DMS53 treated with DMSO at 0.1 percent for 48 hours (cell line): ENCODE measurements around the gene ELL.

ENCODE experiments used
- DNase-seq: peaks from one replicate; lab custom pipeline; 2025; ENCODE audit not compliant: unreplicated experiment; lab: John Stamatoyannopoulos, UW

Gene ELL

GRCh38 chr19:18490728-18491127, 31.1 kb downstream of the ELL start:
- no peak for DNase-seq

GRCh38 chr19:18489627-18490184, 32.2 kb downstream of the ELL start:
- no peak for DNase-seq

DNA sequence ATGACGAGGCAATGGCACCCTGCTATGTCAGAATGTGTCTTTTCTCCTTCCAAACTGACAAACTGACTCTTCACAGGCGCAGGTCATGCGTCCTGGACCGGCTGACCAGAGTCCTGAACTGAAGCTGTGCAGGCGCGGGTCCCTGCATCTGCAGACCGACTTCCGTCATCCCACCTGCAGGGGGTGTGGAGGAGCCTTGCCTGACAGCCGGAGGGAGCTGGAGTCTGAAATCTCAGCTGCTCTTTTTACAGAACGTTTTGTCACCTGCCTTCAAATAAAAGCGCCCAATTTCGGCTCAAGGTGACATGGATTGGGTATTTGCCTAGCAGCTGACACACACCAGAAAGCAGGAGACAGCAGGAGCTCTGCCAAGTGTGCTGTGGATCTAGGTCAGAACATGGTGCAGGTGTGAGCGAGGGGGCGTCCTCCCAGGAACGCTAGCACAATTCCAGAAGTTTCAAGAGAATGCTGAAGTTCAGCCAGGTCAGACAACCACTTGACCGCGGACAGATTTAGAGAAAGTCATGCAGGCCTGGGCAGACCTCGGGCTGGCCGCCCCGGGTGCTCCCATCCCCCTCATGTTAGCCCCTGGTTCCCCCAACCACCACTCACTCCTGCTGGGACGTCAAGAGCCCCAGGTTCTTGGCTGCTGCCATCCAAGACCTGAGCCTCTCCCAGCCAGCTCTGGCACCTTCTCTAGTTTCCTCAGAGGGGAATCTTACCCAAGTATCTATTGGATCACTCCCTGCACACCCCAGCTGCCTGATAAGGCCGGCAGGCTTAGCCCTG, 32.8 kb downstream of the ELL start:
- no peak for DNase-seq

DNA sequence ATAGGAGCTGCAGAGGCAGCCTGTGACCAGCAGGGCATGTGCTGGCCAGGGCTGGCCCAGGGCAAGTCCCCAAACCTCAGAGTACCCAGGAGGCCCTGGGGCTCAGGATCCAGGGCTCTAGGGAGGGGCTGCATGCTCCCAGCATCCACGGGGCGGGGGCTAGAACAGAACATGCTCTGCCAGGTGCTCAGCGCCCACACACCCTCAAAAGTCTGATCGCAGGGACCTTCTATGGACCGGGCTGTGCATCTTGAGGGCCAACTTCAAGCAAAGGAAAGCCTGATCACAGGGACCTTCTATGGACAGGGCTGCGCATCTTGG, 33.5 kb downstream of the ELL start:
- no peak for DNase-seq

DNA sequence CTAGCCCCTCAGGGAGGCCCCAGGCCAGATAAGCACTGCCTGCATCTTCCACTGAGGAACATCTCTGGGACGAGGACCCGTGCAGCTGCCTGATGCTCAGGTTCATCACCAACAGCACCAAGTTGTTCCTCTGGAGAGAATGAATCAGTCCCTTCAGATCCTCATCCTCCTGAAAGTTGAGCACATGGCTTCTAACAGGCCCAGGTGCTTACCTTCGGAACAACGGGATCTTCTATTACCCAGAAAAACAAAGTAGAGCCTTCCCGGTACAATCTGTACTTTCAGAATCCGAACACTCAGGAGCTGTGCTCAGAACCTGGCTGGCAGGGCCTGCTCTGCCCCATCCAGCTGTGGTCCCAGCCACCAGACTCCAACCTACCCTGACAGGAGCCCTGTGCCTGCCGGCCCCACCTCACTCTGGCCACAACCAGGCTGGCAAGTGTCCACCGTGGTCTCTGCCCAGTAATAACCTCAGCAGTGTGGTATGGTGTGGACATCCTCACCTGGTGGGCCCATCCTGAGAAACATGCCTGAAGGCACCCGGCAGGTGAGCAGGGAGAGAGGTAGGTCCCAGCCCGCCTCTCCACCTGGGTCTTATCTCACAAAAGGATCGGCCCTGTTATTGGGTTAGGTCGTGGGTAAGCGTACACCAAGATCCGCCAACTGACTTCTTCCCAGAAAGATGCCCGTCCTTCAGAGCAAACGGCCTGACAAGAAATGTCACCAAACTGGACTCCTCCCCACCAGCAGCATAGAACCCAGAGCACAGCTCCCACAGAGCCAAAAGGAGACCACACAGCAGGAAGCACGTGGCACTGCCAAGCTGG, 34.1 kb downstream of the ELL start:
- no peak for DNase-seq

- no peak for DNase-seq
These were observed 35.1 kb downstream of the ELL start for GRCh38 chr19:18486746-18487145.

DNA sequence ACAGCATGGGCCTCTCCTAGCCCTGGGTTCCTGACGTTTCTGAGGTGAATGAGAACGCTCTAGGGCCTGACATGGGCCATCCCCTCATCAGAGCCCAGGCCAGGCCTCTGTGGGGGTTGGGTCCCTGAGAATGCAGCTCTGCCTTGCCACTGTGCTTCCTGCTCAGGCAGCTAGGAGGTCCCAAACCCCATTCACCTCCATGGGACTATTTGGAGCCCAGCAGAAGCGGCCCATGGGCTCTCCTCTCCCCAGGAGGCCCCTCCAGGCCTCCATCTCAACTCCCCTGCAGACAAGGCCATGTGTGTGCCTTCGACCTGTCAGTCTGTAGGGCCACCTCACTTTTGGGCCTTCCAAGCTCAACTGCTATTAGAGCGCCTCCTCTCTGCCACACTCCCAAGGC, 36.9 kb downstream of the ELL start:
- DNase-seq = no peak

GRCh38 chr19:18483119-18483890, 38.6 kb downstream of the ELL start:
- no peak for DNase-seq

DNA sequence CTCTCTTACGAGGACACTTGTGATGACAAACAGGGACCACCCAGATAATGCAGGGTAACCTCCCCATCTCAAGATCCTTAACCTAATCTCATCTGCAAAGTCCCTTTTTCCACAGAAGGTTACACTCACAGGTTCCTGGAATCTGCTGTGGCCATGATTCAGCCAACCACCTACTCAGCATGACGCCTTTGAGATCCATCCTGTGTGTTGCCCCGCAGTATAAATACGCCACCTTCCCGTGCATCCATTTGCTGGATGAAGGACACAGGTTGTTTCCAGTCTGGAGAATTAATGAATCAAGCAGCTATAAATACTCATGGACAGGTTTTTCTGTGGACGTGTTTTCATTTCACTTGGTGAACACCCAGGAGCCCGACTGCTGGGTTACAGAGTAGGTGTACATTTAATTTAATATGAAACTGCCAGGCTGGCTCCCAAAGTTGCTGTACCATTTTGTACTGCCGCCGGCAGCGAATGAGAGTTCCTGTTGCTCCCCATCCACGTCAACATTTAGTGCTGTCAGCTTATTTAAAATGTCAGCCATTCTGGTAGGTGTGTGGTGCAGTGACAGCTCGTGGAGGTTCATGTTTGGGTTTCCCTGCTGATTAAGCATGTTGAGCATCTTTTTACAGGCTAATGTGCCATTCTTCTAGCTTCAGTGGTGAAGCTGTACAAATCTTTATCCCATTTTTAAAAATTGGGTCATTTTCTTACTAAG, 40.2 kb downstream of the ELL start:
- no peak for DNase-seq

GRCh38 chr19:18480006-18480691, 41.7 kb downstream of the ELL start:
- no peak for DNase-seq

GRCh38 chr19:18478545-18479311, 43.1 kb downstream of the ELL start:
- DNase-seq = no peak

DNA sequence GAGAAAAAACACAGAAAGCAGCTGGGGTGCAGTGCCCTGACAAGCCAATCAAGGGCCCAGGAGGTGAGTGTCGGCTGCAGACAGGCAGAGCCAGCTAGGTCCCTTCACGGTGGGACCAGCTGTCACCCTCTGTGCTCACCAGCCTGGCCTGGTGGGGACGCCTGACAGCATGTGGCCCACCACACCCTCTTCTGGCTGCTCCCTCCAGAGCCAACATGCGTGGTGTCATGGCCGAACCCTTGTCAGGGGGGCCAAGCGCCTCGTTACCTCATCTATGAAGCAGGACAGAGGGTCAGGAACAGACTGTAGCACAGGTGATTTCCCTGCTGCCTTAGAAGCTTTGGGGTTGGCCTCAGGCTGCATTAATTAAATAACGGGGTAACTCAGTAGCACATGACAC, 43.9 kb downstream of the ELL start:
- no peak for DNase-seq

DNA sequence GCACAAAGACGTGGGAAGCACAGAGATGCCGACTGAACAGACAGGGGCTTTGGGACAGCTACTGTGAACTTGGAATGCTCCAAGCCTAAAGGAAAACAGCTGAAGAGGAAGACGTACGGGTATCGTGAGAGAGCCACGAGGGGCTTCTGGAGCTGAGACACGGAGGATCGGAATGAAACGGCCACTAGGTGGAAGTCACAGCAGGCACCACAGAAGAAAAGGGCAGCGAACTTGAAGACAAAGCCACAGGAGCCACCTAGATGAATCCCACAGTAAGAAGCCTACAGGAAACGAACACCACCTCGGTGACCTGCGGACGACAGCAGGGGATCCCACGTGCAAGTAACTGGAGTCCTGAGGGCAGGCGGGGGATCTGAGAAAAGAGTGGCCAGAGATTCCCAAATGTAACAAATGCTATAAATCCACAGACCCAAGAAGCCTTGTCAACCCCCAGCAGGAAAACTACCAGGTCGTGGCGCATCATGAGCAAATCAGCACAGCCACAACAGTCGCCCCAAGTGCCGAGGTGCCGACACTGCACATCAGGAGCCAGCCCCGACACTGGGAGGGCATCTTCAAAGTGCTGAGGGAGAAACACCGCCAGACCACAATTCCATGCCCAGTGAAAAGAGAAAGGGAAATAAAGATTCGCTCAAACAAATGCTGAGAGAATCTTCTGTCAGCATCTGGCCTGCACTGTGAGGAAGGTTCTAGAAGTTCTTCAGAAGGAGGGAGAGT, 44.7 kb downstream of the ELL start:
- no peak for DNase-seq

GRCh38 chr19:18476507-18477041, 45.3 kb downstream of the ELL start:
- no peak for DNase-seq

DNA sequence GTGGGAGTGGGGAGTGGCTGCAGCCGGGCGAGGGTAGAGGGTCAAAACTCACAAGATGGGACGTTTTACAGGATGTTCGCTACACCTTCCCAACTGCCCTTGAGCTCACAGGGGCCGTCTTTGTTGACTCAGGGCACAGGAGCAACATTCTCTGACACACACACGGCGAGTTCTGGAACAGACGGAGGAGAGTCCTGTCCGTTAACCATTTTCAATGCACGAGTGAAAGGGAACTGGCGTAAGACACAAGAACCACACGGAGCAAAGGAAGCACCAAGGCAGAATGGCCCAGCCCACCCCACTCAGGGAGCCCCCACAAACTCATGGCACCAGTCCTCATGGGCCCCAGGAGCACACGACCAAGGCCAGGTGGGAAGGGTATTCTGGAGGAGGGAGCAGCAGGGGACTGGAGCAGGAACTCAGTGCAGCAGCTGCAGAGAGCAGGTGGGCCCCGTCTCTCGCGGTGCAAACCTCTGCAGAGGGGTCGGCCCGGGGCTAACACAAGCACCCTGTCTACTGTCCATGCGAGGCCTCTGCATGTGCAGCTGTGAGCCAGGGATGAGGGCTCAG, 46.0 kb downstream of the ELL start:
- DNase-seq = no peak

DNA sequence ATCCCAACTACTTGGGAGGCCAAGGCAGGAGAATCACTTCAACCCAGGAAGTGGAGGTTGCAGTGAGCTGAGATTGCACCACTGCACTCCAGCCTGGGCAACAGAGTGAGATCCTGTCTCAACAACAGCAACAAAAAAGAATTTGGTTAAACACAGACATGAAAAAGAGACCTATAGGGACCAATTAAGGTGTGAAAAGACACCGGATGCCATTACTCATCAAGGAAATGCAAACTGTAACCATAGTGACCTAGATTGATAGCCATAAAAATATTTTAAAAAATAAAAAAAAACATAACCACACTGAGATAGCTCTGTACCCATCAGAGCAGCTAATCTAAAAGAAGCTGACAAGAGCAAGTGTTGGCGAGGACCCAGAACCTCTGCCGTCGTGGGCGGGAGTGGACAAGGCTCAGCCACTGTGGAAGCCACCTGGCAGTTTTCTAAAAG, 46.8 kb downstream of the ELL start:
- DNase-seq = no peak

DNA sequence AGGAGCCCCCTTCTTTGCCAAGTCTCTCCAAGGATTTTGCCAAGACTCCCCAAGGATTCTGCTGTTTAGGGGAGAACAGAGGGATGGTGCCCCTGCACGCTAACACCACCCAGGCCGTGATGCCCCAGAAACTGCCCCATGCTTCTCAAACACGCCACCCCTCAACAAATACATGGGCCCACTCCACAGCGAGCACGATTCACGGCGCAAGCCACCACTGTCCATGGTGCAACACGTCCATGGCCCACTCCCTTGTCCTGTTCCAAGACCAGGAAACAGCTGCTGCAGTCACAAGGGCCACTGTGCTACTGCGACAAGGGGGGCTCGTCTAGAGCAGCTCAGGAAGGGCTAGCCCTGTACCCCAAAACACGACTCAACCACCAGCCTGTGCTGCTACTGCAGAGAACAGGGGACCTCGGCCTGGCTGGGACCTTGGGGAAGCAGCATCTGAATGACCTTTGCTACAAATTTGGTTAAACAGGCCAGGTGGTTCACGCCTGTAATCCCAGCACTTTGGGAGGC, 47.4 kb downstream of the ELL start:
- DNase-seq = no peak

GRCh38 chr19:18473706-18474087, 48.2 kb downstream of the ELL start:
- DNase-seq = no peak
